Measurements from ENCODE around the gene OXER1.

Gene OXER1

DNA sequence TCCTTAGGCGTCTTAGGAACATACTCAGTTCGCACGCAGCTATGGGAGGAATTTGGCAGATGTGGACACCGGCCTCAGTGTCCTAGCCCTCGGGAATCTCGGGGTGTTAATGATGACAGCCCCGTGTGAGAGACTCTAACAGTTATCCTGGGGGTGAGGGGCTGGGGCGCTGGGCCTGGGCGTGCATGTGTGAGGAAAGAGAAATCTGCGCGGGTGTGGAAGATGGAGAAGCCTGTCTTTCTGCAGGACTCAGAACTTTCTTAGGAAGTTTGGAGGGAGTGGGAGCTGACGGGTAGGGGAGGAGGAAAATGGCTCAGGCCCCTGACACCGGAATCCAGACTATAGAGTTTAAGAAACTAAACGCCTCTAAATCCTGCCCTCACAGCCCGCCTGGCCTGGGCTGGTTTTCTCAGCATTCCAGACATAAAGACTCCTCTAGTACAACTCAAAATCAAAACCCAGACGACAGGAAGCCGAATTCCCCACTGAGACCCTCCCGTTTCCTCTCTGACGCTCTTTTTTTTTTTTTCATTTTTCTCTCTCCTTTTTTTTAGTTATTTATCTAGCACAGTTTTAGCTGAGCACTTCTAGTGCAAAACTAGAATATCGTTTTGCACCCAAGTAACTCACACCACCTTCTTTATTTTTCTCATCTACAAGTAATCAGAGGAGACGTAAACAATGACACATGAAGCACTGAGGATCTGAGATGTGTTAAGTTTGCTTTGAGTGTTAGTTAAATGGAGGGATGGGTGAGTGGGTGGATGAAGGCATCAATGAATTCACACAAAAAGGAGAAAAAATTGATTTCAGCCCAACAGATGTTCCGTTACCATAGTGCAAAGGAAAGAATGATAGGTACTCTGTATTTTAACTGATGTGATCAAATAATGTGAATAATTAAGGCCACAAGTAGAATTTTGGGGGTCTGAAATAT is 29.7 kb upstream of the OXER1 start:
- DNase-seq = no peak

DNA sequence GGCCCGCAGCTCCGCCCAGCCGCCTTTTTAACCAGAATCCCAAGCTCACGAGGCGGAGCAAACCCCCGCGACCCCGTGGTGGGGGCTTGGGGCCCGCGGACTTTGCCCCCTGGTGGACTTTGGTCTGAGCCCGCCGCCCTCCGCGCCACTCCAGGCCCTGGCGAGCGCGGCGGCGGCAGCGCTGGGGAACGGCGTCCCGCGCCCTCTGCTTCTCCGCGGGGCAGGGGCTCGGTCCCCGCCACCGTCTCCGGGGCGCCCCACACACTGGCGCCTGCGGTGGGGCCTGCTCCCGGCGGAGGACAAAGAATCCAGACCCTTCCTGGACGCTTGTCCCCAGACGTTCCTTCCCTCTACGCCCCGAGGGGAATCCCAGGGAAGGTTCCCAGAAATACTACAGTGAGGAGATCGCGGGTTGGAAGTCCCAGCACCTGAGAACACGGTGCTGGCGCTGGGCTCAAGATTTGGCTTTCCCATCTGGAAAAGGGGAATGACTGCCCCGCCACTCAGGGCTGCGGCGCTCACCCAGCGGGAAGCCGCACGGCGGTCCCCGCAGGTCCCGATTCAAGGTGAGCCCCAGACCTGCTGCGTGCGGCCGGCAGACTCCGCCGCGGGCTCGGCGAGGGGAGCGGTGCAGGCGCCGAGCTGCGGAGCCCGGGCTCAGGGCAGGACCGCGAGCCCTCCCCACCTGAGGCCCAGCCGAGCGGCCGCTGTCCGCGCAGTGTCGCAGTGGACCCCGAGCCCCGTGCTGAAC is 28.8 kb upstream of the OXER1 start, which contains the start of gene HAAO:
Gene HAAO, minus strand, starts transcription at position 1 of the 751 bp plus-strand sequence. CDS start 47 bp downstream, outside the sequence.
- no peak for DNase-seq

DNA sequence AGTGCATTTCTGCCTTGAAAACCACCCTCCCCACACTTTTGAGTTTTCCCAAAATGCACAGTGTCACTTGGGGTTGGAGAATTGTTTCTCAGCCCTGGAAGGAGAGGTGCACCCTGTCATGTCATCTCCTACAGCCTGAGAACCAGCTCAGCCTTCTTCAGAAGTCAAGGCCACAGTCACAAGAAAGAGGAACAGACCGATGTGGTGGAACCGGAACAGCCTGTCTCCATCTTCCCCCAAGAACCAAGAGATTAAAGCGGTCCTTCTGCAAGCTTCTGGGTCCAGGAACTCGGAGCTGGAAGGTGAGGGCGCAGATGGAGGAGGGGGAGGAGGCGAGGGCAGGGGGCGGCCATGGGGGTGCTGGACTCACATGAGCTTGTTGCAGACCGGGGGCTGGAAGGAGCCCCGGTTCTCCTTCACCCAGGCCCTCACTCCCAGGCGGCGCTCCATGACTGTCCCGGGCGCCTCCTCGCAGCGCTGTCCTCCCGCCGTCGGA is 28.2 kb upstream of the OXER1 start:
- DNase-seq = no peak

GRCh38 chr2:42791606-42792005 is 27.7 kb upstream of the OXER1 start:
- no peak for DNase-seq

DNA sequence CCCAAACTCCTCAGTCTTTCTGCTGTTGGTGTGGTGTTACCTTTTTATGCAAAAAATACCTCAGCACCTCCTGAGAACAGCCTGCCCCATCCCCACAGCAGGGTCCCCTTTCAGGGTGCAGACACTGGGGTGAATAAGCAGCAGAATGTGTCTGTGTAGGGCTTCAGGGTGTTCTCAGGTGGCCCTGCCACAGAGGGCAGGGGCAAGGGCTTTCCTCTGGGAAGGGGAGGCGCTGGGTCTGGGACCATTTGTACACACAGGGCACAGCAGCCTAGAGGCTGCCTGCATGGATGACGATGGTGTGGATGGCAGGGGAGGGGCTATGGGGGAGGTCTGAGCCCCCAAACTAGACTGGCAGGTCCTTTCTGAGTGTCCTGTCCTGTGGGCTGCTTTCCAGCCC is 25.8 kb upstream of the OXER1 start:
- DNase-seq = no peak

- no peak for DNase-seq
Measured at GRCh38 chr2:42788882-42789281, 24.9 kb upstream of the OXER1 start.

DNA sequence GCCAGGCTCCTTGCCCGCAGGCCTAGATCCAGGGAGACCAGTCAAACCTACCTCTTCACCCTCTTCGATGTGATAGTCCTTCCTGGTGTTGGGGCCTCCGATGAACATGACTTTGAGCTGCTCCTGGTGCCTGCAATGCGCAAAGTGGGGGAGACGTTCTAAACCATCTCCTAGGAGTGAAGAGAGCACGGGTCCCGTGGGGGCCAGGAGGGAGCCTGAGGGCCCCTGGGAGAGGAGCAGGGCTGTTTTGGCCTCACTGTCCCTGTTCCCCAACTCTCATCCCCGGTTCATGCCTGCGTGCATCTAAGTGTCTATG is 24.5 kb upstream of the OXER1 start:
- no peak for DNase-seq

DNA sequence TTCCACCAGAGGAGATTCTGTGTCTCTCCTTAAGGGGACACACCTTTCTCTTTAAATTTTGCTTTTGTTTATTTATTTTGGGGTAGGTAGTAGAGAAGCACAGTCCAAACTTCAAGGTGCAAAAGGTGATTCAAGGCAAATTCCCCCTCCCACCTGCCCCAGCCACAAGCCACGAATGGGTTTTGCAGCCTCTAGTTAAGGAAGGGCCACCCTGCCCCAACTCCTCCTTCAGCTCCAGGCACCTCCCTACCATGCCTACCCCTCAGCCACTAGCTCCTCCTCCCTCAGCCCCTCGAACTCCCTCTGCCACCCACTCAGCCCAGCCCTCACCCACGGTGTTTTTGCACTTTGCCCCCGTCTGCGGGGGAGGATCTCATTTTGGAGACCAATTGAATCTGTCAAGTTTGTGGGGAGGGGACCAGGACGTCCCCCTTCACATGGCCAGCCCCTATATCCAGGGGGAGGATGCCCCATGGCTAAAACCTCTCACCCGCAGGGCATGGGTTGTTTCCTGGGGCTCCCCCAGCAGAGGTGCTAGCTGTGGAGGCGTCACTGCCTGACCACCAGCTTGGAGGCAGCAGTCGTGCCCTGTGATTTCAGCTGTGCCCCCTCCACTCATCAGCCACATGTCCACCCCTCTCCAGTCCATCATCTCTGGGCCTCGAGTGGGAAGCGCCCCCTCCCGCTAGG is 24.0 kb upstream of the OXER1 start:
- no peak for DNase-seq

DNA sequence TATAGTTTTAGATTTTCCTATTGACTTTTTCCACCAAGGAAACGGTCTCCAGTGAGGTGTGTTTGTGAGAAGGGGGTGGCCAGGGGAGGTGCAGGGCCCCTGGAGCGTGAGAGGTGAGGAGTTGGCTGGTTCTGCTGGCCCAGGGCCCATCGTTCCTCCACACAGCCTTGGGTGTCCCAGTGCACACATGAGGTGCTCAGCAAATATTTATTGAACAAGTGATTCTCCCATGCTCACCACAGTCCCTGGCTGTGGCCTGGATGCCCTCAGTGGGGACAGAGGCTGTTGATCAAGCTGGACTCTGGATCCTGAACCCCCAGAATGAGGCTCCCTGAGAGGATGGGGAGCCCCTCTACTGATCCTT is 23.5 kb upstream of the OXER1 start:
- DNase-seq = no peak

- no peak for DNase-seq
Measured at GRCh38 chr2:42786561-42787345, 22.8 kb upstream of the OXER1 start.

DNA sequence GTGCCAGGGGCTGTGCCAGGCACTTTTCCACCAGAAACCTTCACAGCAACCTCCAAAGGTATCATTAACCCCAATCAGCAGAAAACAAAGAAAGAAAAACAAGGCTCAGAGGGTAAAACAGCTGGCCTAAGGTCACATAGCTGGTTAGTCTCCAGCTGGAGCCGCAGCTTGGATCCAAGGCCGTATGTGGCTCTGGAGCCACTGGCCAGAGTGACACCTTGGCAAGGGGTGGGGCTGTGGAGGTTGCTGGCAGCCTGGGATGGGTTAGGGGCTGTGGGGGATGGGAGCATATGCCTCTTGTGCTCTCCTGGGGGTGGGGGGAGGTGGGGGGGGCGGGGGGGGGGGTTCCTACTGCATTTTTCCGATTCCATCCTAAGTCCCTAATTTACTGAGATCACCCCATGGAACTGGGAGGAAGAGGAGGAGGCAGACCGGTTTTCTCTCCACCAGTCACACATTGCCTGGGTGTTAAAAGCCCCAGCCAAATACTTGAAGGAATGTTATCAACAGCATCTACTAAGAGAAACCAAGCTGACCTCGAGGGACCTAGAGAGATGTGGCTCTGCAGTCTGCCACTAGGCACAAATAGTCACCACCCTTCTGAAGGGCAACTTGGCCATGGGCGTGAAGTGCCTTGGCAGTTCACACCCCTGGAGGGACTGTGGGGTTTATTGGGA is 20.4 kb upstream of the OXER1 start:
- DNase-seq = no peak

DNA sequence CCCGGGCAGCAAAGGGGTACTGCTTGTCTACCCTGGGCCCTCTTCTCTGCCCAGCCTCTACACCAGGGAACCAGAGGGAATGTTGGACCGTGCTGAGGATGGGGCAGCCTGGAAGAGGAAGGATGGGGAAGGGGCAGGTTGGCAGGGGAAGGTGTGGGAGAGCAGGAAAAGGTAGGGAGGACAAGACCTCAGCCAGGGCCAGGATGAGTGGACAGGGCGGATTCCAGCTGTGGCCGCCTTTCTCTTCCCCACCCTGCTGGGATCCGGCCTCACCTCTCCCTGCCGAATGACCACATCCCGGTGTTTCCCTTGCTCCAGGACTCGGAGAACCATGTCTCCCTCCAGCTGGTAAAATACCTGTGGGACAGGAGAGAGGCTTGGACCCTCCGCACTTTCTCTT is 19.6 kb upstream of the OXER1 start:
- DNase-seq = no peak

DNA sequence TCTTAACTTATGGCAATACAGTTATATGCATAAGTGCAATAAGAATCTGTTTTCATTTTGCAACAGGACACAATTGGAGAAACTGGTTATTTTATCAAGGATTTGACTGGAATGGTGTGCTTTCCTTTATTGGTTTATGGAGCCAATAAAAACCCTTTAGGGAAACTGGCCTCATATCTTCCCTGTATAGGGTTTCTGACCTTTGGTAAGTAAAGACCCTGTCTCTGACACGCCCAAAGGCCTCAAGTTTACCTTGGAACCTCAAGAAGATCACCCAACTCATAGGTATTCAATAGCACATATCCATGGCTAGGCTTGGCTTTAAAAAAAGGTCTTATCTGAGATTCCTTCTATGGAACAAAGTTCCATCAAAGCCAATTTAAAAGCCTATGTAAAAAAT is 17.2 kb upstream of the OXER1 start:
- no peak for DNase-seq

DNA sequence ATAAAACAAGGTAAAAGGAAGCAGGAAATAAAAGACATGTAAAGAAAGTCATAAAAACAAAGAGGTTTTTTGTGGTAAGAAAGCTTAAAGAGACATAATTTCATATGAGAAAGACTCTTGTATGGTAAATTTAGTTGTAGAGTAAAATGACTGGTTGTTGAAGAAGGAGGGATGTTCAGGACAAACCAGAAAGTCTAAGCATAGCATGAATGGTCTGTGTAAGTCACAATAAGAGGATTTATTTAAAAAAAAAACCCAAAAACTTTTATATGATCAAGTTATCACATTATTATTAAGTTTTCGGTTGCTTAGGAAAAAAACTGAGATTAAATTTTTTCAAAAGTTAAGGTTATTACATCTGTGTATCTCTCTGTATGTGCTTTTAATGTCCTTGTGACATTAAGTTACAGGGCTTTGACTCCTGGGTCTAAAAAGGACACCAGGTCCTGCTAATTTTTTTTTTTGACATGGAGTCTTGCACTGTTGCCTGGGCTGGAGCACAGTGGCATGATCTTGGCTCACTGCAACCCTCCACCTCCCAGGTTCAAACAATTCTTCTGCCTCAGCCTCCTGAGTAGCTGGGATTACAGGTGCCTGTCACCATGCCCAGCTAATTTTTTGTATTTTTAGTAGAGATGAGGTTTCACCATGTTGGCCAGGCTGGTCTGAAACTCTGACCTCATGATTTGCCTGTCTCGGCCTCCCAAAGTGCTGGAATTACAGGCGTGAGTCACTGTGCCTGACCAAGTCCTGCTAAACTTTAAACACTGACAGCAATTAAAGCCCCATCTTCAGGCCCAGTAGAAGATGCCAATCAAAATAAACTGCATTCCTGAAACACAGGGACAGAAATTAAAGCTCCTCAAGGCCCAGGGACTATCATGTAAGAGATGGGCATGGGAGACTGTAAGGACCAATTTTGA is 14.2 kb upstream of the OXER1 start:
- DNase-seq = no peak

- no peak for DNase-seq
Measured at GRCh38 chr2:42775810-42776209, 11.9 kb upstream of the OXER1 start.

- no peak for DNase-seq
Measured at GRCh38 chr2:42775186-42775585, 11.3 kb upstream of the OXER1 start.

- DNase-seq = no peak
Measured at GRCh38 chr2:42771546-42772153, 7.7 kb upstream of the OXER1 start.

GRCh38 chr2:42770288-42771131 is 6.6 kb upstream of the OXER1 start:
- DNase-seq = no peak

GRCh38 chr2:42769583-42770287 is 5.8 kb upstream of the OXER1 start:
- DNase-seq = no peak

All from activated gamma-delta T cell (primary cell).